Body of pancreas (tissue), 4 donors: Measurements from ENCODE around the gene LILRB1. TPM values are rescaled to one million over a fixed set of nuclear protein-coding genes. Genes with fewer than 3 reads are reported as not detected.
"Not testable (repeated sequence)": the region's sequence is repeated elsewhere in the genome, so short reads cannot be mapped to it uniquely, and the experiment has no call there.

Experiments
- ATAC-seq: fragments of 150-250 bp; one replicate; pipeline ENCODE4 v1.9.1; 2016
- DNase-seq, 4 donors: peaks; one replicate each; pipeline ENCODE4 v3.0.0-alpha.2; 2019
- H3K27ac ChIP-seq, 4 donors: fragments of 200-600 bp; sonication (generic); 1 replicate in 3 of 4; 2 replicates in 1 of 4; pipeline versions ENCODE4 v1.5.1 to v1.6.1; 2016 to 2019; ENCODE audit warnings: mild to moderate bottlenecking in 1 of 4, mixed read lengths in 1 of 4, moderate library complexity in 1 of 4
- H3K27me3 ChIP-seq, 2 donors: fragments of 200-600 bp; sonication (generic); one replicate each; pipeline ENCODE4 v1.6.0; 2016; ENCODE audit warnings: mild to moderate bottlenecking in 1 of 2
- H3K36me3 ChIP-seq, 2 donors: fragments of 200-600 bp; sonication (generic); replicated peaks in 1 of 2; 2 replicates each; pipeline ENCODE4 v1.5.1; 2016; ENCODE audit warnings: low read depth in 2 of 2; ENCODE audit not compliant: insufficient read depth in 1 of 2
- H3K4me1 ChIP-seq: fragments of 200-600 bp; sonication (generic); one replicate; pipeline ENCODE4 v1.6.0; 2016
- H3K4me3 ChIP-seq, 2 donors: fragments of 200-600 bp; sonication (generic); 1 replicate in 1 of 2; 2 replicates in 1 of 2; pipeline ENCODE4 v1.5.1; 2016 to 2019
- H3K9me3 ChIP-seq, 3 donors: fragments of 200-600 bp; sonication (generic); 1 replicate in 2 of 3; 2 replicates in 1 of 3; pipeline ENCODE4 v1.5.1; 2016
- POLR2A ChIP-seq, 3 donors: fragments of 450-650 bp; IDR thresholded peaks; one replicate each; pipeline ENCODE4 v1.6.1; 2016; ENCODE audit warnings: antibody characterized with exemption in 3 of 3, mild to moderate bottlenecking in 2 of 3
- WGBS, 2 donors: methylation state at CpG; one replicate each; pipeline ENCODE4 v1.1.5; 2017; 5-methylcytosine and 5-hydroxymethylcytosine counted together
- intact Hi-C: fragments of 100-400 bp; cut with DNase I; formaldehyde crosslinking; loops from one replicate; pipeline ENCODE4 v1.15.1; 2023
- total RNA-seq, 2 donors: library from RNA; depleted of rRNA; stranded (reverse); fragments of >200 nt; gene quantifications; one replicate each; pipeline ENCODE4 v1.1.0, GENCODE V29; 2016
- TF ChIP-seq, protein P1 (sequence below), 7 experiments: fragments of 450-650 bp in 4 of 7; fragments of 200-600 bp in 3 of 7; sonication (generic) in 3 of 7; IDR thresholded peaks; one replicate each; pipeline ENCODE4 v1.5.1; 2016 to 2019; ENCODE audit warnings: antibody characterized with exemption in 7 of 7

The LILRB1 gene
- under 1 TPM; 0.33 to 0.52 TPM for total RNA-seq

GRCh38 chr19:54630262-54630661 is at the start of gene LILRB1:
LILRB1 (plus strand) TSS chr19:54630484; CDS start chr19:54631074, 590 bp downstream.
- ATAC-seq, H3K4me3 ChIP-seq: not testable (repeated sequence)
- 33 to 53% methylated on average over 9 of the region's 9 CpGs for WGBS, 2 donors

GRCh38 chr19:54586397-54586796 is 43.9 kb upstream of the LILRB1 start:
- no peaks in the 10 kb centered on the region for H3K36me3 ChIP-seq
- H3K27me3 ChIP-seq = no peaks in the 10 kb centered on the region
- no peaks in the 10 kb centered on the region for H3K4me1 ChIP-seq
- TF ChIP-seq POLR2A (IDR thresholded peaks at IDR 0.05) = no peak
- TF ChIP-seq, protein P1, sequence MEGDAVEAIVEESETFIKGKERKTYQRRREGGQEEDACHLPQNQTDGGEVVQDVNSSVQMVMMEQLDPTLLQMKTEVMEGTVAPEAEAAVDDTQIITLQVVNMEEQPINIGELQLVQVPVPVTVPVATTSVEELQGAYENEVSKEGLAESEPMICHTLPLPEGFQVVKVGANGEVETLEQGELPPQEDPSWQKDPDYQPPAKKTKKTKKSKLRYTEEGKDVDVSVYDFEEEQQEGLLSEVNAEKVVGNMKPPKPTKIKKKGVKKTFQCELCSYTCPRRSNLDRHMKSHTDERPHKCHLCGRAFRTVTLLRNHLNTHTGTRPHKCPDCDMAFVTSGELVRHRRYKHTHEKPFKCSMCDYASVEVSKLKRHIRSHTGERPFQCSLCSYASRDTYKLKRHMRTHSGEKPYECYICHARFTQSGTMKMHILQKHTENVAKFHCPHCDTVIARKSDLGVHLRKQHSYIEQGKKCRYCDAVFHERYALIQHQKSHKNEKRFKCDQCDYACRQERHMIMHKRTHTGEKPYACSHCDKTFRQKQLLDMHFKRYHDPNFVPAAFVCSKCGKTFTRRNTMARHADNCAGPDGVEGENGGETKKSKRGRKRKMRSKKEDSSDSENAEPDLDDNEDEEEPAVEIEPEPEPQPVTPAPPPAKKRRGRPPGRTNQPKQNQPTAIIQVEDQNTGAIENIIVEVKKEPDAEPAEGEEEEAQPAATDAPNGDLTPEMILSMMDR (IDR thresholded peaks at IDR 0.05) = no peak
- 34 to 50% methylated on average over 3 to 5 of the region's 5 CpGs for WGBS, 2 donors
- no peak for ATAC-seq
- no peaks in the 10 kb centered on the region for H3K9me3 ChIP-seq
- no peak overlapping the region for H3K27ac ChIP-seq
- H3K4me3 ChIP-seq = no peak overlapping the region
- intact Hi-C loops = loop anchor here (2.0 kb wide), 1 partner anchor 306 kb away; the partner anchor contains the start of gene LILRB2
- DNase-seq = no peak

More at GRCh38 chr19:54630262-54630661, at the start of gene LILRB1:
- H3K4me1 ChIP-seq, H3K9me3 ChIP-seq, H3K27ac ChIP-seq, intact Hi-C loops, H3K27me3 ChIP-seq, H3K36me3 ChIP-seq: not testable (repeated sequence)
- peak in 1 of 4 donors; percentile 20 for DNase-seq

- no peaks in the 10 kb centered on the region for H3K9me3 ChIP-seq
- 50 to 52% methylated on average over 7 of the region's 7 CpGs for whole genome bisulfite sequencing, 2 donors
- no peaks in the 10 kb centered on the region for H3K4me1 ChIP-seq
- H3K27ac ChIP-seq = no peak overlapping the region
- DNase-seq (no peak), ATAC-seq (no peak)
- intact Hi-C loops = loop anchor here (2.0 kb wide), 1 partner anchor 306 kb away; the partner anchor contains the start of gene LILRB2
- no peaks in the 10 kb centered on the region for H3K36me3 ChIP-seq
- TF ChIP-seq, protein P1 (IDR thresholded peaks at IDR 0.05) = no peak
- no peak for TF ChIP-seq POLR2A (IDR thresholded peaks at IDR 0.05)
- H3K4me3 ChIP-seq = no peak overlapping the region
- no peaks in the 10 kb centered on the region for H3K27me3 ChIP-seq
These were observed 43.3 kb upstream of the LILRB1 start for GRCh38 chr19:54587026-54587425.

DNA sequence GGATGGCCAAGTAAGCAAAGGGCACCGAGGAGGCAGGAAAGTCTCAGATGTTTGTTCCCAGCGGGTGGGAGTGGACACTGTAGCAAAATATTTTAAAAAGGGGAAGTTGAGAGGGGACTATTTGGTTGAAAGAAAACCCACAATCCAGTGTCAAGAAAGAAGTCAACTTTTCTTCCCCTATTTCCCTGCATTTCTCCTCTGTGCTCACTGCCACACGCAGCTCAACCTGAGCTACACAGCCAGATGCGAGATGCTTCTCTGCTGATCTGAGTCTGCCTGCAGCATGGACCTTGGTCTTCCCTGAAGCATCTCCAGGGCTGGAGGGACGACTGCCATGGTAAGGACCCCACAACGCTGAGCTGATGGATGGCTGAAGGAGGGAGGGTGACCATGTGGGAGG is 36.8 kb upstream of the LILRB1 start, which contains the start of gene LILRA1:
Gene LILRA1 (plus strand): TSS at position 188 of the 400 bp plus-strand sequence. CDS start 613 bp downstream, outside the sequence.
- H3K9me3 ChIP-seq, H3K36me3 ChIP-seq, H3K27me3 ChIP-seq, DNase-seq, H3K4me1 ChIP-seq, H3K4me3 ChIP-seq, intact Hi-C loops, ATAC-seq: not testable (repeated sequence)
- WGBS, 2 donors = 31 to 48% methylated on average over 6 of the region's 6 CpGs
- H3K27ac ChIP-seq = peak within 1 kb of the TSS in 1 of 4 donors; percentile 25

- ATAC-seq, H3K36me3 ChIP-seq, H3K9me3 ChIP-seq, H3K4me3 ChIP-seq, intact Hi-C loops, DNase-seq, H3K27me3 ChIP-seq, H3K4me1 ChIP-seq: not testable (repeated sequence)
- WGBS, 2 donors = 42 to 67% methylated on average over 3 to 8 of the region's 9 CpGs
- H3K27ac ChIP-seq = peak overlapping the region in 1 of 4 donors; percentile 25
These were observed 36.2 kb upstream of the LILRB1 start for GRCh38 chr19:54593931-54594626.

DNA sequence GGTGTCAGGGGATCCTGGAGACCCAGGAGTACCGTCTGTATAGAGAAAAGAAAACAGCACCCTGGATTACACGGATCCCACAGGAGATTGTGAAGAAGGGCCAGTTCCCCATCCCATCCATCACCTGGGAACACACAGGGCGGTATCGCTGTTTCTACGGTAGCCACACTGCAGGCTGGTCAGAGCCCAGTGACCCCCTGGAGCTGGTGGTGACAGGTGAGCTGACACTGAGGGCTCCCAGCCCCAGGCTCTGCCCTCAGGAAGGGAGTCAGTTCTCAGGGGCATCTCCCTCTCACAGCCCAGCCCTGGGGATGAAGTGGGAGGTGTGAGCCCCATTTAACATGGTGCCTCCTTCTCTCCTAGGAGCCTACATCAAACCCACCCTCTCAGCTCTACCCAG is 35.5 kb upstream of the LILRB1 start:
- no peaks in the 10 kb centered on the region for H3K4me1 ChIP-seq
- H3K27me3 ChIP-seq = no peaks in the 10 kb centered on the region
- H3K4me3 ChIP-seq = no peak overlapping the region
- no peak overlapping the region for H3K27ac ChIP-seq
- DNase-seq (no peak), ATAC-seq (no peak)
- no peak for TF ChIP-seq POLR2A (IDR thresholded peaks at IDR 0.05)
- TF ChIP-seq, protein P1 (IDR thresholded peaks at IDR 0.05) = no peak
- H3K36me3 ChIP-seq = no peaks in the 10 kb centered on the region
- intact Hi-C loops = no loop called here
- no peaks in the 10 kb centered on the region for H3K9me3 ChIP-seq
- WGBS, 2 donors = 69% methylated on average over 5 of the region's 5 CpGs; no CpG with 5 or more reads in 1 of the 2 donors

DNA sequence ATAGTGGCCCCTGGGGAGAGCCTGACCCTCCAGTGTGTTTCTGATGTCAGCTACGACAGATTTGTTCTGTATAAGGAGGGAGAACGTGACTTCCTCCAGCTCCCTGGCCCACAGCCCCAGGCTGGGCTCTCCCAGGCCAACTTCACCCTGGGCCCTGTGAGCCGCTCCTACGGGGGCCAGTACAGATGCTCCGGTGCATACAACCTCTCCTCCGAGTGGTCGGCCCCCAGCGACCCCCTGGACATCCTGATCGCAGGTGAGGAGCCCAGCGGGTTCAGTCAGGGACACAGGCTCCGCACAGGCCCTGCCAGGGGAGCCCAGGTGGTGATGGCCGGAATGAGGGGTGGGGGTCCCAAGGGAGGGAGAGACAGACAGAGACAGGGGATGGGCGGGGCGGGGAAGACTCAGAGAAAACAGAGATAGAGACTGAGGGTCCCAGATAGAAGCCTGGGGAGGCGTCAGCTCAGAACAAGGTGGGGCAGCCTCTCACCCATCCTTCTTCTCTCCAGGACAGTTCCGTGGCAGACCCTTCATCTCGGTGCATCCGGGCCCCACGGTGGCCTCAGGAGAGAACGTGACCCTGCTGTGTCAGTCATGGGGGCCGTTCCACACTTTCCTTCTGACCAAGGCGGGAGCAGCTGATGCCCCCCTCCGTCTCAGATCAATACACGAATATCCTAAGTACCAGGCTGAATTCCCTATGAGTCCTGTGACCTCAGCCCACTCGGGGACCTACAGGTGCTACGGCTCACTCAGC is 34.4 kb upstream of the LILRB1 start:
- H3K4me1 ChIP-seq, H3K36me3 ChIP-seq, H3K9me3 ChIP-seq, DNase-seq, ATAC-seq, intact Hi-C loops, H3K27me3 ChIP-seq, H3K27ac ChIP-seq, H3K4me3 ChIP-seq: not testable (repeated sequence)
- 64 to 68% methylated on average over 11 to 26 of the region's 26 CpGs for WGBS, 2 donors
